Adipocyte (in vitro differentiated cells): ENCODE results near the gene TTC13.

Experiments used
- DNase-seq: peaks from one replicate; pipeline ENCODE4 v3.0.0-alpha.2; 2015; ENCODE audit warnings: low read depth
- H3K27me3 ChIP-seq: replicated peaks from 2 replicates; pipeline ENCODE4 v1.7.0; 2013; ENCODE audit warnings: mild to moderate bottlenecking, low read length, moderate library complexity; ENCODE audit not compliant: control insufficient read depth, insufficient read depth
- H3K36me3 ChIP-seq: 2 replicates; pipeline ENCODE4 v1.7.0; 2013; ENCODE audit warnings: low read length, mild to moderate bottlenecking, moderate library complexity; ENCODE audit not compliant: control insufficient read depth, insufficient read depth, severe bottlenecking
- H3K4me1 ChIP-seq: 2 replicates; pipeline ENCODE4 v1.7.0; 2013; ENCODE audit warnings: mild to moderate bottlenecking, low read length, moderate library complexity; ENCODE audit not compliant: control insufficient read depth, insufficient read depth
- H3K4me3 ChIP-seq: 2 replicates; pipeline ENCODE4 v1.7.0; 2013; ENCODE audit warnings: mild to moderate bottlenecking, low read length, moderate library complexity
- H3K9ac ChIP-seq: 2 replicates; pipeline ENCODE4 v1.7.0; 2013; ENCODE audit warnings: mild to moderate bottlenecking, low read length, moderate library complexity
- H3K9me3 ChIP-seq: 2 replicates; pipeline ENCODE4 v1.7.0; 2013; ENCODE audit warnings: mild to moderate bottlenecking, low read length, moderate library complexity; ENCODE audit not compliant: control insufficient read depth

Gene TTC13

DNA sequence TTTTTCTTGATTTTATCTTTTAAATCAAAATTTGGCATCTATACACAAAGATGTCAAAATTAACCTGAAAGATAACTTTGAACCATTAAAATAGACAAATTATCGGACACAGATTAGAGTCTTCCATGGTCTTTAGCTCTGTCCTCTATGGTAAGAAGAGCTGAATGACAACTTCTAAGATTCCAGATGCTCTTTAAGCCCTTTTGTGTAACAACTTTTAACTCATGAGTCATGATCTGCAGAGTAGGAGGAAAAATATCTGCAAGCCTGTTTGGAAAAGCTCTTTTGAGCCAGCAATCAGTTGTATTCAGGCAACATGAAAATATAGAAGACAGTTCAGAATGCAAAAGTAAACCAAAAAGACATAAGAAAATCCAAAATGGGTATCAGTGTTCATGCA, 37.8 kb downstream of the TTC13 start:
- no peaks in the 10 kb centered on the region for H3K27me3 ChIP-seq
- peak overlapping the region; percentile 41 for H3K9ac ChIP-seq
- no peaks in the 10 kb centered on the region for H3K9me3 ChIP-seq
- peaks cover 5% of the 10 kb centered on the region for H3K36me3 ChIP-seq
- H3K4me1 ChIP-seq = peaks cover 41% of the 10 kb centered on the region
- peak overlapping the region; percentile 45 for H3K4me3 ChIP-seq
- peak; percentile 66 for DNase-seq

DNA sequence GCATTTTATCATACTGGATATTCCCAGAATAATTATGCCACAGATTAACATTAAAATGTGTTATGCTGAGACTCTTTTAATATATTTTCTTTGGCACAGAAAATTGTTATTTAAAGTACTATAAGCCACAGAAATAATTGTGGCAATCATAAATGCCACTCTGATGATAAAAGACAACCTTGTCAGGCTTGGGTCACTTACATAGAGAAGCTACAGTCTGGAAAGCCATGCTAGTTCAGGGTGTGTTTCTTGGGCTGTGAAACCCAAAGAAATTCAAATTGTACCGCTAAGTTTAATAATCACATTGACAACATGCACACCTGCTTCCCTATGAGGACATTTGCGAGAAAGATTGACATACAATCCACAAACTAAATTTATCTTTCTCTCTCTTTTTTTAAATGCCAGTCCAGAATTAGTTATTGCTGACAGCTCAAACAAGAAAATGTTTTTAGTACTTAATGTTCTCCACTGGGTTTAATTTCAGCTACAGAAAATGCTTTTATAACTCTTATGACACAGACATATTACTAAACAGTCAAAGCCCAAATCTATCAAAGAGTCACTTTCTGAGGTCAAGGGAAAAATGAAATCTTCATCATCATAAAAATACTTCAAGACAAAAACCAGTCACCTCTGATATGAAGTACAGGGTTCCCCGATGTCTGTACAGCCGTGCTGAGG, 38.7 kb downstream of the TTC13 start:
- Histone ChIP-seq H3K4me1 (peaks cover 41% of the 10 kb centered on the region), H3K9ac (peak overlapping the region; percentile 20), H3K9me3 (no peaks in the 10 kb centered on the region), H3K4me3 (peak overlapping the region; percentile 45), H3K36me3 (peaks cover 2% of the 10 kb centered on the region), H3K27me3 (no peaks in the 10 kb centered on the region)
- DNase-seq = no peak

DNA sequence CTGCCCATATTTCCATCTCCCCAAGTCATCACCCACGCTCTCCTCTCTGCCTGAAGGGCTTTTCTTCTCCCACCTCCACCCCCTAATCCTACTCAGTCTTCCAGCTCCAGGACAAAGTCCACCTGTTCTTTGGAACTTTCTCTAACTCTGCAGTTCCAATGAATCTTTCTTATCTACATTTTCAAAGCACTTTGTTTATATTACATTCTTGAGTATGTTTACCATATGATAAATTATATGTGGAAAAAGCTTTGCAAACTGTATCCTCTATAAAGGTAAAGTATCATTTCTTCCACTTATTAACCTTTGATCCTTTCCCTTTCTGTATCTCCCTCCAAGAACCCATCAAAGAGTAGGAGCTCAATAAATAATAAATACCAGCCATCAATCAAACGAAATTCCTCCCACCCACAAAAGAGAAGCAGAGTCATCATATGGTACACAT, 39.7 kb downstream of the TTC13 start:
- no peaks in the 10 kb centered on the region for H3K36me3 ChIP-seq
- H3K4me1 ChIP-seq = peaks cover 41% of the 10 kb centered on the region

DNA sequence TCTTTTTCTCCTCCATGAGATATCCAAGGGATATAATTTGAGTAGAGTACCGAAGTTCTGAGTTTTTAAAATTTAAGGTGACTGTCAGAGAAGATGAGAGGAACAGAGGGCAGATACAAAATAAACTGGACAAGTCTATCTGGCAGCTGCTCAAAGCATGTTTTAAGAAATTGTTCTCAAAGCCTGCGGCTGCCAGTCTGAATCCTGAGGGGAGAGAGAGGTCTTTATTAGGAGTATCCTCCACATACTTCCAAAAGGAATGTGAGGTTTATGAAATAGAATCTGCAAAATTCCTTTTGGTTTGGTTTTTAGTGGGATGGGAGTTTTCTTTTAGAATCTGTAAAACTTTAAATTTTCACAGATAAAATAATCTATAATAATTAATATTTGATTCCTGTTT, 41.3 kb downstream of the TTC13 start:
- H3K9me3 ChIP-seq = no peaks in the 10 kb centered on the region
- peaks cover 41% of the 10 kb centered on the region for H3K4me1 ChIP-seq
- peaks cover 4% of the 10 kb centered on the region for H3K36me3 ChIP-seq
- no peaks in the 10 kb centered on the region for H3K27me3 ChIP-seq
- H3K9ac ChIP-seq = peak overlapping the region; percentile 45
- peak; percentile 62 for DNase-seq
- H3K4me3 ChIP-seq = peak overlapping the region; percentile 5

More for the DNA sequence above, 39.7 kb downstream of the TTC13 start:
- no peak for DNase-seq
- Histone ChIP-seq H3K9me3 (no peaks in the 10 kb centered on the region), H3K9ac (no peak overlapping the region), H3K27me3 (no peaks in the 10 kb centered on the region), H3K4me3 (no peak overlapping the region)

DNA sequence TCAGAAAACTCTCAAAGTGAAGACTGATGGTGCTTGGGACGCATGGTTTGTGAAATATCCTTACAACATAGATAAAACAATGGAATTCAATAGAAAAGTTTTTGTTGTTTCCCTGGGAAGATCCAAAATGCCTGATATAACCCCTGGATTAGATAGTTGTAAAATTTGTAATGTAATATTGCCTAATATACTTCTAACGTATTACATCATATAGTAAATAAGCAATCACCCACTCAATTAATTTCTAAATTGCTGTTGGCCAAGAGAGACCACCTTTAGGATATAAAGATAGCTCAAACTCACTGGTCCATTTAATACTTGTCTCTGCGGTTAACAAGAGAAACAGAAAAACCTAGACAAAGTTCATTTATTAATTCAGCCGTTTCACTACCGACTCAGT, 42.2 kb downstream of the TTC13 start:
- Histone ChIP-seq H3K4me1 (peaks cover 40% of the 10 kb centered on the region), H3K9me3 (no peaks in the 10 kb centered on the region), H3K27me3 (no peaks in the 10 kb centered on the region), H3K9ac (peak overlapping the region; percentile 45), H3K36me3 (peaks cover 5% of the 10 kb centered on the region), H3K4me3 (no peak overlapping the region)
- no peak for DNase-seq

DNA sequence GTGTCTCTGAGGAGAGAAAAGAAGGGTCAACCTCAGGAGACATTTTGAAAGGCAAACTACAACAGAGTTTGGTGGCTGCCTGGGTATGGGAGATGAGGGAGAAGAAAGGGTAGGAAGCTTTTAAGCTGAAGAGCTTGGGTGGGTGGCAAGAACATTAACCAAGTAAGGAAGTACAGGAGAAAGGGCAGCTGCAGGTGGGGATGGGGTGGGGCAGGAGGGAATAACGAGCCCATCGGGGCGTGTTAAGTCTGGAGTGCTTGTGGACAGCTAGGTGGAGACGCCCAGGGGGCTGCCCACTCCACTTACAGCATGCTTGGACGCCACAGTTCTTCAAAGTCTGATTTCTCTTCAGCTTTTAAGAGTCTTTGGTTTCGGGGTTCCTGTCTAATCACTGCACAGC, 42.8 kb downstream of the TTC13 start:
- Histone ChIP-seq H3K4me3 (no peak overlapping the region), H3K9ac (no peak overlapping the region), H3K4me1 (peaks cover 34% of the 10 kb centered on the region), H3K27me3 (no peaks in the 10 kb centered on the region), H3K36me3 (peaks cover 11% of the 10 kb centered on the region), H3K9me3 (no peaks in the 10 kb centered on the region)
- DNase-seq = no peak

DNA sequence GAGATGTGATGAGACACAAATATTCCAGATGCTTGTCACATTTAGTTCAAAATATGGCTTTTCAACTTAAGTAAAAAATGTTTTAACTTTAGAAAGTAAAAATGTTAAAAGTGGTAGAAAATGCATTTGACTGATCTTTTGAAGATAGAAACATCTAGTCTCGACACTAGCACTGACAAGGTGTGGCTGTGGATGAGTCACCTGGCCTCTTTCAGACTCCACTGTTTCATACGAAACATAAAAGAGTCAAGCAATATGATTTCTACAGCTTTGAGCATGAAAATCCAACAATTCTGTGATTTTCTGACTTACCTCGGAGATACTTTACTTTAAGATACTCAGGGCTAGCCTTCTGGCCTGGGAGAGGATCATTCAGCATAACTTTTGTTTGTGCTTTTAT, 47.7 kb downstream of the TTC13 start:
- no peak for DNase-seq
- Histone ChIP-seq H3K4me1 (no peaks in the 10 kb centered on the region), H3K9ac (no peak overlapping the region), H3K36me3 (peaks cover 32% of the 10 kb centered on the region), H3K27me3 (no peaks in the 10 kb centered on the region), H3K4me3 (no peak overlapping the region), H3K9me3 (no peaks in the 10 kb centered on the region)

DNA sequence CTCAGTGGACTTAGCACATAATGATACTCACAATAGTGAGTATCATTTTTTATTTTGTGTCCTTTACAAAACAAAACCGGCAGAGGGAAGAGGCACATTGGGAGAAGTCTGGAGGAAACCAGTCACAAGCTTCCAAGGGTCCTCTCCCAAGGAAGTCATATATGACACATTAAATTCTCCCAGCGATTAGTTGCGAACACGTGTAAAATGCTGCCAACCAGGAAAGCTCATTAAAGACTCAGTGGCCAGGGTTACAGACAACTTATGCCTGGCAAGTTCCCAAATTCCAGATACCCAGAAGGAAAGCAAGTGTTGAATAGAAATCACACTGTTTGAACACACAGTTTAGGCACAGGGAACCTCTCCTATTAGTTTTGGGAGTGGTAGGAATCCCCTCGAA, 52.5 kb downstream of the TTC13 start:
- Histone ChIP-seq H3K9ac (no peak overlapping the region), H3K4me1 (no peaks in the 10 kb centered on the region), H3K4me3 (no peak overlapping the region), H3K27me3 (no peaks in the 10 kb centered on the region), H3K9me3 (no peaks in the 10 kb centered on the region), H3K36me3 (peaks cover 36% of the 10 kb centered on the region)
- DNase-seq = no peak

DNA sequence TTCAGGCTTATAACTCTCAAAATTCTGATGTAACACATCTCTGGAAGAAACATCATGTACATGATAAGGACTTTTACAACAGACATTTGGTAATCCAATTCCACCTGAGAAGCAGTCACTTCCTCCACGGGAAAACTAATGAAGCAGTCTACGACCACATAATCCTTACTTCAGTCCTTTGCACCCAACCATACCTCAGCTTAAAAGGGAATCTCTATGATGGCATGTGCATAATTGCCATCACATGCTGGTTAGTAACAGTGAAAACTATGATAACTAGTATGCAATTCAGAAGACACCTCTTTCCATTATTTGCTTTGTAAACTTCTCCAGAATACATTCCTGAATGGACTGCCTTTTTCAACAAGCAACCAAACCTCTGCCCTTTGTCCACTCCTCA, 53.1 kb downstream of the TTC13 start:
- Histone ChIP-seq H3K4me3 (no peak overlapping the region), H3K9ac (no peak overlapping the region), H3K27me3 (no peaks in the 10 kb centered on the region), H3K9me3 (no peaks in the 10 kb centered on the region), H3K36me3 (peaks cover 34% of the 10 kb centered on the region), H3K4me1 (no peaks in the 10 kb centered on the region)
- no peak for DNase-seq

DNA sequence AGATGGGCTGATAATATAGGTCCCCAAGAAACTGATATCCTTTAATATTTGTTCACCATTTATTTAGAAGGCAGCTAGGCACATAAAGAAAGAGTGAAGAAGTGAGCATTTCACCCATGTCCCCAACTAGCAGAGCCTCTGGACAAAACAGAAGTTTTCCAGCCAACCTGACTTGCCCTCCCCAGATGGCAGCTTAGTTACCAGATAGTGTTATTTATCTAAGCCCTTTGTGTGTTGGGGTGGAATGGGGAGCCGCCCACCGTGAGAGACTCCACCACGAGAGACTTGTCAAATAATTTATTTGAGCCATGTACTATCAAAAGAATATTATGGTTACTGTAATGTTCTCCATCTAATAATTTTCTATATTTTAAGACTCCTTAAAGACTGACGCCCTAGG, 55.5 kb downstream of the TTC13 start:
- DNase-seq = no peak
- no peak overlapping the region for H3K9ac ChIP-seq
- no peaks in the 10 kb centered on the region for H3K9me3 ChIP-seq
- no peak overlapping the region for H3K4me3 ChIP-seq
- H3K4me1 ChIP-seq = no peaks in the 10 kb centered on the region
- H3K36me3 ChIP-seq = peaks cover 47% of the 10 kb centered on the region
- no peaks in the 10 kb centered on the region for H3K27me3 ChIP-seq

DNA sequence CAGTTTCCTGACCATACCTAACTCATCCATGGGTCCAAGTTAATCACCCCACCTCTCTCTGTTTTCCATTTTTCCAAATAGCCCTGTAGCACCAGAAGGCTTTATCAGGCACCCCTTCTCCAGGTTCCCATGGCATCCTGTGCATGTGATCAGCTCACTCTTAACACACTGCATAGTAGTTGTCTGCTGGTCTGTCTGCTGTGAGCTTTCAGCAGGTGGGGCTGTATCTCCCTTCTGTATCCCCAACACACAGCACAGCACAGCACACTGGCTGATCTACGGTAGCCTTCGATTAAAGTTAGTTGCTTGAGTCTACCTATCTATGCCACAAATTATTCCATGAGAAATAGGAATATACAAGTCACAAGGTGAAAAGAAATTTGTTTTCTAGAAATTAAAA, 56.0 kb downstream of the TTC13 start:
- H3K9me3 ChIP-seq = no peaks in the 10 kb centered on the region
- H3K9ac ChIP-seq = no peak overlapping the region
- H3K36me3 ChIP-seq = peaks cover 45% of the 10 kb centered on the region
- H3K4me3 ChIP-seq = no peak overlapping the region
- H3K27me3 ChIP-seq = no peaks in the 10 kb centered on the region
- no peak for DNase-seq
- H3K4me1 ChIP-seq = no peaks in the 10 kb centered on the region

DNA sequence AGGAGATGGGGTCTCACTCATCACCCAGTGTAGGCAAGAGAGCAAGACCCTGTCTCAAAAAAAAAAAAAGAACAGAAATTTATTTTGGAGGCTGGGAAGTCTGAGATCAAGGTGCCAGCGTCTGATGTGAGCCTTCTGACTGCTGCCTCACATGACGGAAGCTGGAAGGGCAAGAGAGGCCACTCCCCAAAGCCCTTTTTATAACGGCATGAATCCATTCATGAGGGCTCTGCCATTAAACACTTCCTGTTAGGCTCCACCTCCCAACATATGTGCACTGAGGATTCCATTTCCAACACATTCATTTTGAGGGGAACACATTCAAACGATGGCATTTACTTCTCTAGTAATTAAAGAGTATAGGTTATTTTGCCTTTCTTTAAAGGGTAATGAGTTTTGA, 59.5 kb downstream of the TTC13 start:
- no peak overlapping the region for H3K9ac ChIP-seq
- no peak for DNase-seq
- no peak overlapping the region for H3K4me3 ChIP-seq
- no peaks in the 10 kb centered on the region for H3K4me1 ChIP-seq
- H3K9me3 ChIP-seq = no peaks in the 10 kb centered on the region
- peaks cover 40% of the 10 kb centered on the region for H3K36me3 ChIP-seq
- H3K27me3 ChIP-seq = no peaks in the 10 kb centered on the region
